DND-41 (cell line): Measurements from ENCODE around the gene SP140.

Source experiments
- ATAC-seq: fragments of 200-7000 bp; cut with Tn5 transposase; 3 replicates; pipeline ENCODE4 v1.9.1; 2021; ENCODE audit warnings: low read depth; ENCODE audit not compliant: insufficient read depth
- DNase-seq: peaks from one replicate; pipeline ENCODE4 v3.0.0-alpha.2; 2020
- H2AFZ ChIP-seq: 2 replicates; pipeline ENCODE4 v1.6.0; 2012; ENCODE audit warnings: low read depth, low read length
- H3K27ac ChIP-seq: 2 replicates; pipeline ENCODE4 v1.5.1; 2012; ENCODE audit warnings: low read length, inconsistent platforms
- H3K27me3 ChIP-seq: fragments of 200-600 bp; sonication (generic); 2 replicates; pipeline ENCODE4 v1.6.0; 2012; ENCODE audit warnings: low read length, mild to moderate bottlenecking, inconsistent platforms; ENCODE audit not compliant: insufficient read depth, poor library complexity
- H3K36me3 ChIP-seq: 2 replicates; pipeline ENCODE4 v1.5.1; 2012; ENCODE audit warnings: low read length, inconsistent platforms; ENCODE audit not compliant: insufficient read depth
- H3K4me1 ChIP-seq: 2 replicates; pipeline ENCODE4 v1.5.1; 2012; ENCODE audit warnings: mild to moderate bottlenecking, low read length; ENCODE audit not compliant: insufficient read depth
- H3K4me2 ChIP-seq: 2 replicates; pipeline ENCODE4 v1.6.0; 2012; ENCODE audit warnings: mild to moderate bottlenecking, moderate library complexity, low read length, inconsistent platforms; ENCODE audit not compliant: insufficient read depth
- H3K4me3 ChIP-seq, 2 experiments: fragments of 200-600 bp in 1 of 2; shearing (Covaris generic) in 1 of 2; 2 replicates each; pipeline ENCODE4 v1.5.1; 2012 to 2016; ENCODE audit warnings: inconsistent platforms in 2 of 2, low read length in 2 of 2, mild to moderate bottlenecking in 2 of 2, low read depth in 1 of 2, moderate library complexity in 1 of 2
- H3K79me2 ChIP-seq: 2 replicates; pipeline ENCODE4 v1.6.0; 2012; ENCODE audit warnings: low read length, inconsistent platforms; ENCODE audit not compliant: insufficient read depth
- H3K9ac ChIP-seq: 2 replicates; pipeline ENCODE4 v1.6.0; 2012; ENCODE audit warnings: low read depth, mild to moderate bottlenecking, inconsistent platforms, low read length, moderate library complexity
- H3K9me3 ChIP-seq: 2 replicates; pipeline ENCODE4 v1.5.1; 2012; ENCODE audit warnings: low read length, moderate library complexity, mild to moderate bottlenecking, inconsistent platforms; ENCODE audit not compliant: insufficient read depth, severe bottlenecking
- H4K20me1 ChIP-seq: 2 replicates; pipeline ENCODE4 v1.6.0; 2012; ENCODE audit warnings: low read length; ENCODE audit not compliant: insufficient read depth
- EZH2 ChIP-seq: IDR thresholded peaks from 3 replicates; pipeline ENCODE4 v1.6.1; 2012; ENCODE audit warnings: borderline replicate concordance, low read depth, mild to moderate bottlenecking, moderate library complexity, low read length, inconsistent platforms; ENCODE audit not compliant: severe bottlenecking
- TF ChIP-seq, protein P1 (sequence below): IDR thresholded peaks from 2 replicates; pipeline ENCODE4 v1.5.1; 2012; ENCODE audit warnings: borderline replicate concordance, low read length, moderate library complexity, mild to moderate bottlenecking; ENCODE audit not compliant: poor library complexity, severe bottlenecking; ENCODE audit errors: extremely low read depth

SP140 gene

DNA sequence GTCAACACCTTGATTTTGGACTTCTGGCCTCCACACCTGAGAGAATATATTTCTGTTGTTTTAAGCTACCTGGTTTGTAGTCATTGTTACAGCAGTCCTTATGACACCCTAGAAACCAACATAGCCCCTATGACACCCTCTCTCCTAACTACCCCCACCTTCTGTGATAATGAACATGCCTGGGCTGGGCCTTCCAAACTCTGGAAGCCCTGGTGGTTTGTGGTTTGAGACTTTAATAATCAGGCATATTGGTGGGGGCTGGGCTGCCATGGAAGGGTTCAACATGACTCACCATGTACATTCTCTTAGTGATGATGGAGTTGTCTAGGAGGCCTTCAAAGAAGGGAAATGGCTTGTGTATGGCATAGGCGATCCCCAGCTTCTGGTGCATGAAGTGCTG is 9.0 kb upstream of the SP140 start:
- H4K20me1 ChIP-seq: no peaks in the 10 kb centered on the region
- no peak overlapping the region for H2AFZ ChIP-seq
- H3K4me2 ChIP-seq: no peak overlapping the region
- DNase-seq: peak; percentile 43
- no peaks in the 10 kb centered on the region for H3K9me3 ChIP-seq
- H3K36me3 ChIP-seq: peaks cover 57% of the 10 kb centered on the region
- peaks cover 42% of the 10 kb centered on the region for H3K4me1 ChIP-seq
- no peak for ATAC-seq
- peaks cover 39% of the 10 kb centered on the region for H3K79me2 ChIP-seq
- H3K27ac ChIP-seq: peak overlapping the region; percentile 25; the same call in 1 of the 2 replicates
- TF ChIP-seq EZH2: no peak
- TF ChIP-seq, protein P1, sequence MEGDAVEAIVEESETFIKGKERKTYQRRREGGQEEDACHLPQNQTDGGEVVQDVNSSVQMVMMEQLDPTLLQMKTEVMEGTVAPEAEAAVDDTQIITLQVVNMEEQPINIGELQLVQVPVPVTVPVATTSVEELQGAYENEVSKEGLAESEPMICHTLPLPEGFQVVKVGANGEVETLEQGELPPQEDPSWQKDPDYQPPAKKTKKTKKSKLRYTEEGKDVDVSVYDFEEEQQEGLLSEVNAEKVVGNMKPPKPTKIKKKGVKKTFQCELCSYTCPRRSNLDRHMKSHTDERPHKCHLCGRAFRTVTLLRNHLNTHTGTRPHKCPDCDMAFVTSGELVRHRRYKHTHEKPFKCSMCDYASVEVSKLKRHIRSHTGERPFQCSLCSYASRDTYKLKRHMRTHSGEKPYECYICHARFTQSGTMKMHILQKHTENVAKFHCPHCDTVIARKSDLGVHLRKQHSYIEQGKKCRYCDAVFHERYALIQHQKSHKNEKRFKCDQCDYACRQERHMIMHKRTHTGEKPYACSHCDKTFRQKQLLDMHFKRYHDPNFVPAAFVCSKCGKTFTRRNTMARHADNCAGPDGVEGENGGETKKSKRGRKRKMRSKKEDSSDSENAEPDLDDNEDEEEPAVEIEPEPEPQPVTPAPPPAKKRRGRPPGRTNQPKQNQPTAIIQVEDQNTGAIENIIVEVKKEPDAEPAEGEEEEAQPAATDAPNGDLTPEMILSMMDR: no peak
- no peaks in the 10 kb centered on the region for H3K27me3 ChIP-seq
- H3K4me3 ChIP-seq: no peak overlapping the region
- H3K9ac ChIP-seq: no peak overlapping the region

DNA sequence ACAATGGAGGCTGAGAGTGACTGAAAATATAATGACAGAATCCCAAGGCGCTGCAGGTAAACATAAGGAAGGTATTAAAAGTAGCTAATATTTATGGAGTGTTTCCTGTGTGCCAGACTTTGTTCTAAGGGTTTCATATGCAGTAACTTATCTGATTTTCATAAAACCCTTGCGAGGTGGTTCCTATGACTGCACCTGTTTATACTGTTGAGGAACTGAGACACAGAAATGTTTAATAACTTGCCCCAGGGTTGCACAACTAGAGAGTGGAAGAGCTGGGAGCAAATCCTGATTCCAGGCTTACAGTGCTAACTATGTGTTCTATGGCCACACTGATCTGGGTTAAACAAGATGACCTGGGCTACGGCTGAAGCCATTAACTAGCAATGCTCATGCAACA is 8.1 kb upstream of the SP140 start:
- H3K4me1 ChIP-seq: peaks cover 42% of the 10 kb centered on the region
- H3K9me3 ChIP-seq: no peaks in the 10 kb centered on the region
- peak overlapping the region; percentile 60 for H3K27ac ChIP-seq
- H3K4me2 ChIP-seq: peak overlapping the region; percentile 79
- TF ChIP-seq, protein P1: no peak
- no peak for TF ChIP-seq EZH2
- peak overlapping the region in 1 of 2 experiments; percentile 72; a peak in 2 of 4 replicates for H3K4me3 ChIP-seq
- no peak overlapping the region for H2AFZ ChIP-seq
- H3K36me3 ChIP-seq: peaks cover 48% of the 10 kb centered on the region
- ATAC-seq (no peak), DNase-seq (no peak)
- no peaks in the 10 kb centered on the region for H3K27me3 ChIP-seq
- H4K20me1 ChIP-seq: no peaks in the 10 kb centered on the region
- H3K9ac ChIP-seq: peak overlapping the region; percentile 54; the same call in 1 of the 2 replicates
- peaks cover 39% of the 10 kb centered on the region for H3K79me2 ChIP-seq

- H4K20me1 ChIP-seq: no peaks in the 10 kb centered on the region
- H3K27ac ChIP-seq: peak overlapping the region; percentile 60
- ATAC-seq (peak; percentile 54), DNase-seq (peak; percentile 30)
- H3K9me3 ChIP-seq: no peaks in the 10 kb centered on the region
- H3K9ac ChIP-seq: peak overlapping the region; percentile 54
- peak overlapping the region; percentile 79 for H3K4me2 ChIP-seq
- no peaks in the 10 kb centered on the region for H3K27me3 ChIP-seq
- H3K4me3 ChIP-seq: peak overlapping the region; percentile 1 to 72; a peak in 3 of 4 replicates
- peak overlapping the region; percentile 27 for H2AFZ ChIP-seq
- peaks cover 38% of the 10 kb centered on the region for H3K36me3 ChIP-seq
- TF ChIP-seq EZH2: no peak
- TF ChIP-seq, protein P1: no peak
- peaks cover 42% of the 10 kb centered on the region for H3K4me1 ChIP-seq
- H3K79me2 ChIP-seq: peaks cover 39% of the 10 kb centered on the region
These were observed 7.1 kb upstream of the SP140 start for GRCh38 chr2:230218421-230218820.
